ENCODE data around the gene CLK3. TPM values are rescaled to one million over a fixed set of nuclear protein-coding genes. Genes with fewer than 3 reads are reported as not detected.
"Not testable (repeated sequence)": the region's sequence is repeated elsewhere in the genome, so short reads cannot be mapped to it uniquely, and the experiment has no call there.

CLK3 gene
- total and polyA plus RNA-seq, 2 experiments from 2014 or later: 100 to 319 TPM

DNA sequence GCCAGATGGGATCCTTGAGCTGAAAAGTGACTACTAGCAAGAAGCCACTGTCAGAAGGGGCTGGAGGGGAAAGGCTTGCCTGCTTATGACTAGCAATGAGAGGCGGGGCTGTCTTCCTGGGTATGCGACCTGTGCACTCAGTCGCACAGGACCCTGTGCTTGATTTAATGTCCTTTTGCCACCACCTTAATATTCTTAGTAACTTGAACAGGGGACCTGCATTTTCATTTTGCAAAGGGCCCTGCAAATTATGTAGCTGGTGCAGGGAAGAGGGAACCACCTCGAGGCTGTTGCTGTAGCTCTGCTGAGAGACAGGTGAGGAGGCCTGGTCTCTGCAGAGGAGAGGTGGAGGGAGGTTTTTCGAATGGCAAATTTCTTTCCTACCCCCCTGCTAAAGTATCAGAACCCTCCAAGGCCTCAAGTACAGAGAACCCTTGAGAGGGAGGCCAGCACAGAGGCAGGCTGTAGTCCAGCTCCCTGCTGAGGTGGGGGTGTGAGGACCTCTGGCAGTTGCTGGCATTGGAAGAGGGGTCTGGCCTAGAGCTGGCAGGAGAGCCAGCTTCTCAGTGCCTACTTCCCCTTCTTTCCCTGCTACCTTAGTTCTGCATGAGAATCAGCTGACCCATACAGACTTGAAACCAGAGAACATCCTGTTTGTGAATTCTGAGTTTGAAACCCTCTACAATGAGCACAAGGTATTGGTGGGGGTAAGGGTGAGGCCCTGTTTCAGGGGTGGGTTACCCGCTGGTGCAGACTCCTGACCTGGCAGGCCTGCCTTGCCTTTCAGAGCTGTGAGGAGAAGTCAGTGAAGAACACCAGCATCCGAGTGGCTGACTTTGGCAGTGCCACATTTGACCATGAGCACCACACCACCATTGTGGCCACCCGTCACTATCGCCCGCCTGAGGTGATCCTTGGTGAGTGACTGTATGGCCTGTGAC lies 11.4 kb downstream of the CLK3 start:
- peaks cover 81% of the 10 kb centered on the region for H3K36me3 ChIP-seq
- no peak for DNase-seq (ENCODE audit: low read depth in 1 of 2, low spot score in 1 of 2)
- H3K27me3 ChIP-seq: no peaks in the 10 kb centered on the region
- no peaks in the 10 kb centered on the region for H3K9me3 ChIP-seq (ENCODE audit: low read depth)
- H3K4me3 ChIP-seq: no peak overlapping the region
- TF ChIP-seq, protein P1, sequence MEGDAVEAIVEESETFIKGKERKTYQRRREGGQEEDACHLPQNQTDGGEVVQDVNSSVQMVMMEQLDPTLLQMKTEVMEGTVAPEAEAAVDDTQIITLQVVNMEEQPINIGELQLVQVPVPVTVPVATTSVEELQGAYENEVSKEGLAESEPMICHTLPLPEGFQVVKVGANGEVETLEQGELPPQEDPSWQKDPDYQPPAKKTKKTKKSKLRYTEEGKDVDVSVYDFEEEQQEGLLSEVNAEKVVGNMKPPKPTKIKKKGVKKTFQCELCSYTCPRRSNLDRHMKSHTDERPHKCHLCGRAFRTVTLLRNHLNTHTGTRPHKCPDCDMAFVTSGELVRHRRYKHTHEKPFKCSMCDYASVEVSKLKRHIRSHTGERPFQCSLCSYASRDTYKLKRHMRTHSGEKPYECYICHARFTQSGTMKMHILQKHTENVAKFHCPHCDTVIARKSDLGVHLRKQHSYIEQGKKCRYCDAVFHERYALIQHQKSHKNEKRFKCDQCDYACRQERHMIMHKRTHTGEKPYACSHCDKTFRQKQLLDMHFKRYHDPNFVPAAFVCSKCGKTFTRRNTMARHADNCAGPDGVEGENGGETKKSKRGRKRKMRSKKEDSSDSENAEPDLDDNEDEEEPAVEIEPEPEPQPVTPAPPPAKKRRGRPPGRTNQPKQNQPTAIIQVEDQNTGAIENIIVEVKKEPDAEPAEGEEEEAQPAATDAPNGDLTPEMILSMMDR (IDR thresholded peaks at IDR 0.05; ENCODE audit: low read depth, low read length): no peak
- no peaks in the 10 kb centered on the region for H3K4me1 ChIP-seq (ENCODE audit: low read depth)
- no peak overlapping the region for H3K27ac ChIP-seq

DNA sequence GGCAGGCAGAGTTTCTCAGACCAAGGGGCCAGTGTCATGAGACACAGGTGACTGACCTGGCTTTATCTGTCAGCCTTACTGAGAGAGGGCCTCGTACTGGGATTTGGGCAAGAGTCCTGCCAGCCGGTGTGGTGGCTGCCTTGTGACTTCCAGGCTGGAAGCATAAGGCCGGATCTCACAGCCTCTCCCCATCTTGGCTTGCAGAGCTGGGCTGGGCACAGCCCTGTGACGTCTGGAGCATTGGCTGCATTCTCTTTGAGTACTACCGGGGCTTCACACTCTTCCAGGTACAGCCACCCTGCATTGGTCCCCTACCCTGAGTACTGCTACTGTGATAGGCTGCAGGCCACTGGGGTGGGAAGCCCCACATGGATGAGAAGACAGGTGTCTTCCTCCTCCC lies 12.1 kb downstream of the CLK3 start:
- TF ChIP-seq, protein P1 (IDR thresholded peaks at IDR 0.05; ENCODE audit: low read depth, low read length): no peak
- peaks cover 74% of the 10 kb centered on the region for H3K36me3 ChIP-seq
- H3K27me3 ChIP-seq: no peaks in the 10 kb centered on the region
- H3K4me1 ChIP-seq (ENCODE audit: low read depth): no peaks in the 10 kb centered on the region
- DNase-seq (ENCODE audit: low read depth in 1 of 2, low spot score in 1 of 2): no peak
- H3K9me3 ChIP-seq (ENCODE audit: low read depth): no peaks in the 10 kb centered on the region
- no peak overlapping the region for H3K27ac ChIP-seq
- H3K4me3 ChIP-seq: no peak overlapping the region

DNA sequence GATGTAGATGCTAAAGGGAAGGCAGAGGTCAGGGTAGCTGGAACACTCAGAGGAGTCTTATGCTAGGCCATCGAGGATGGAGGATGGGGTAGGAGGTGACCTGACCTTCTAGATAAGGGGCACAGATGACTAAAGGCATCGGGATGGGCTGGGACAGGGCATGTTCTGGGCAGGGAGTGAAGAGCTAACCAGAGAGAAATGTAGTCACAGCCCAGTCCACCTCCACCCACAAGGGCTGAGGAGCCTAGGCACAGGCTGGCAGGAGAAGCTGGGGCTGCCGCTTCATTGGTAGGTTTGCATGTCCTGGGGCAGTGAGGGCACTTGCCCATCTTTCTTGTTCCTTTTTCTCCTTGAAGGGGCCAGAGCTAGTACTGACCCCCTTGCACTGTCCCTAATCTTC lies 12.6 kb downstream of the CLK3 start:
- H3K4me1 ChIP-seq (ENCODE audit: low read depth): no peaks in the 10 kb centered on the region
- TF ChIP-seq, protein P1 (IDR thresholded peaks at IDR 0.05; ENCODE audit: low read depth, low read length): no peak
- no peak for DNase-seq (ENCODE audit: low read depth in 1 of 2, low spot score in 1 of 2)
- peak overlapping the region; percentile 34 for H3K27ac ChIP-seq
- H3K9me3 ChIP-seq (ENCODE audit: low read depth): no peaks in the 10 kb centered on the region
- no peak overlapping the region for H3K4me3 ChIP-seq
- H3K27me3 ChIP-seq: no peaks in the 10 kb centered on the region
- peaks cover 73% of the 10 kb centered on the region for H3K36me3 ChIP-seq

DNA sequence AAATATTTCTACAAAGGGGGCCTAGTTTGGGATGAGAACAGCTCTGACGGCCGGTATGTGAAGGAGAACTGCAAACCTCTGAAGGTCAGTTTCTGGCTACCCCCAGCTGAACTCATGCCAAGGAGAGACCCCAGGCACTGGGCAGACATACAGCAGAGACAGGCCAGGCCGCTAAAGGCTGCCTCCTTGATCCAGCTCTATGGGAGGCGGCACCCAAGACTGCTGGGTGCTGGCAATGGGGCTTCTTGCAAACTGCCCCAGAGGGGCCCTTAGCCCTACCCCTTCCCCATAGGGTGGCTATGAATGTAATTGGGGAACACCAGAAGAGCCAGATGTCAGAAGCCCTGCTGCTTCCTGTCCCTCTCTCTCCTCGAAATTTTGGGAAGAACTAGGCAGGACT lies 13.3 kb downstream of the CLK3 start:
- no peak for DNase-seq (ENCODE audit: low read depth in 1 of 2, low spot score in 1 of 2)

DNA sequence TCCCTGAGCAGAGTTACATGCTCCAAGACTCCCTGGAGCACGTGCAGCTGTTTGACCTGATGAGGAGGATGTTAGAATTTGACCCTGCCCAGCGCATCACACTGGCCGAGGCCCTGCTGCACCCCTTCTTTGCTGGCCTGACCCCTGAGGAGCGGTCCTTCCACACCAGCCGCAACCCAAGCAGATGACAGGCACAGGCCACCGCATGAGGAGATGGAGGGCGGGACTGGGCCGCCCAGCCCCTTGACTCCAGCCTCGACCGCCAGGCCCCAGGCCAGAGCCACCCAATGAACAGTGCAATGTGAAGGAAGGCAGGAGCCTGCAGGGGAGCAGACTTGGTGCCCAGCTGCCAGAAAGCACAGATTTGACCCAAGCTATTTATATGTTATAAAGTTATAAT lies 14.1 kb downstream of the CLK3 start:
- H3K9me3 ChIP-seq (ENCODE audit: low read depth); H3K4me1 ChIP-seq (ENCODE audit: low read depth); H3K27me3 ChIP-seq; H3K27ac ChIP-seq; DNase-seq (ENCODE audit: low read depth in 1 of 2, low spot score in 1 of 2); H3K4me3 ChIP-seq: not testable (repeated sequence)
- H3K36me3 ChIP-seq: peaks cover 66% of the 10 kb centered on the region

More for the DNA sequence above, 13.3 kb downstream of the CLK3 start:
- Histone ChIP-seq H3K27ac (no peak overlapping the region), H3K4me3 (no peak overlapping the region), H3K4me1 (ENCODE audit: low read depth) (no peaks in the 10 kb centered on the region), H3K9me3 (ENCODE audit: low read depth) (no peaks in the 10 kb centered on the region), H3K27me3 (no peaks in the 10 kb centered on the region), H3K36me3 (peaks cover 69% of the 10 kb centered on the region)
- TF ChIP-seq, protein P1 (IDR thresholded peaks at IDR 0.05; ENCODE audit: low read depth, low read length): no peak
